Upper lobe of left lung (tissue), 4 donors: Measurements from ENCODE around the gene BCAT1.

Source experiments
- CTCF ChIP-seq, 6 experiments: fragments of 450-650 bp in 4 of 6; fragments of 200-600 bp in 2 of 6; sonication (generic) in 2 of 6; IDR thresholded peaks; one replicate each; pipeline ENCODE4 v1.5.1; 2016 to 2019; ENCODE audit warnings: antibody characterized with exemption in 6 of 6
- POLR2AphosphoS5 ChIP-seq, 2 donors: sonication (generic); formaldehyde crosslinking; IDR thresholded peaks; one replicate each; pipeline ENCODE4 v1.5.1; 2017; ENCODE audit warnings: antibody characterized with exemption in 2 of 2

GRCh38 chr12:24864796-24865125 lies 84.1 kb downstream of the BCAT1 start:
- TF ChIP-seq CTCF (IDR thresholded peaks at IDR 0.05) (no peak), POLR2AphosphoS5 (IDR thresholded peaks at IDR 0.05) (no peak)
